Tibial nerve (tissue), 4 donors: ENCODE data around the gene ZNF783.

ENCODE experiments used
- CTCF ChIP-seq, 5 experiments: fragments of 200-600 bp in 3 of 5; fragments of 450-650 bp in 2 of 5; sonication (generic) in 3 of 5; IDR thresholded peaks; one replicate each; pipeline ENCODE4 v1.5.1; 2016 to 2019; ENCODE audit warnings: antibody characterized with exemption in 5 of 5, mild to moderate bottlenecking in 3 of 5, moderate library complexity in 2 of 5
- EP300 ChIP-seq, 2 donors: sonication (generic); formaldehyde crosslinking; IDR thresholded peaks; one replicate each; pipeline ENCODE4 v1.6.1; 2017; ENCODE audit warnings: antibody characterized with exemption in 2 of 2, mild to moderate bottlenecking in 1 of 2
- POLR2A ChIP-seq, 2 donors: fragments of 450-650 bp; IDR thresholded peaks; one replicate each; pipeline ENCODE4 v1.6.1; 2017; ENCODE audit warnings: antibody characterized with exemption in 2 of 2, mild to moderate bottlenecking in 2 of 2, moderate library complexity in 2 of 2

GRCh38 chr7:149257146-149257545 is 4.8 kb upstream of the ZNF783 start:
- TF ChIP-seq CTCF (IDR thresholded peaks at IDR 0.05) (no peak), POLR2A (IDR thresholded peaks at IDR 0.05) (no peak), EP300 (IDR thresholded peaks at IDR 0.05) (no peak)
